ENCODE results near the gene OTUD6A.

DNA sequence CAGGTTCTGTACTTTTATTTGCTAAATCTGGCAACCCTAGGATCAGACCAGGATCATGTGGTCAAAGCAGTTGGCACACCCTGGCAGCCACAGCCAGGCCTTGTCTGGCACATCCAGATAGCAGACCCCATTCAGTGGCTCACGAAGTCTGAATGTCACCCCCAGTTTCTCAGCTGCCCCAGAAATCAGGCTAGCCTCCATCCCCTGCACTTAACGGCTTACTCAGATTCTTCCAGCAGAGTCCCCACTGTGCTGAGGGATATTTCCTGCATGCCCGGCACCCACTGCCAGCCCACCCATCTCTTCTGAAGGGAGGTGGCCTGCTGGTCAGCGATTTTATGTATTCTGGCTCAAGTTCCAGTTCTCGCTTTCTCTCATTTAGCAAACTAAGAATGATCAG, 7.9 kb upstream of the OTUD6A start:
- TF ChIP-seq, protein P1, sequence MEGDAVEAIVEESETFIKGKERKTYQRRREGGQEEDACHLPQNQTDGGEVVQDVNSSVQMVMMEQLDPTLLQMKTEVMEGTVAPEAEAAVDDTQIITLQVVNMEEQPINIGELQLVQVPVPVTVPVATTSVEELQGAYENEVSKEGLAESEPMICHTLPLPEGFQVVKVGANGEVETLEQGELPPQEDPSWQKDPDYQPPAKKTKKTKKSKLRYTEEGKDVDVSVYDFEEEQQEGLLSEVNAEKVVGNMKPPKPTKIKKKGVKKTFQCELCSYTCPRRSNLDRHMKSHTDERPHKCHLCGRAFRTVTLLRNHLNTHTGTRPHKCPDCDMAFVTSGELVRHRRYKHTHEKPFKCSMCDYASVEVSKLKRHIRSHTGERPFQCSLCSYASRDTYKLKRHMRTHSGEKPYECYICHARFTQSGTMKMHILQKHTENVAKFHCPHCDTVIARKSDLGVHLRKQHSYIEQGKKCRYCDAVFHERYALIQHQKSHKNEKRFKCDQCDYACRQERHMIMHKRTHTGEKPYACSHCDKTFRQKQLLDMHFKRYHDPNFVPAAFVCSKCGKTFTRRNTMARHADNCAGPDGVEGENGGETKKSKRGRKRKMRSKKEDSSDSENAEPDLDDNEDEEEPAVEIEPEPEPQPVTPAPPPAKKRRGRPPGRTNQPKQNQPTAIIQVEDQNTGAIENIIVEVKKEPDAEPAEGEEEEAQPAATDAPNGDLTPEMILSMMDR (IDR thresholded peaks at IDR 0.05) = no peak
- no peak for TF ChIP-seq EZH2 (IDR thresholded peaks at IDR 0.05)
- no peak for TF ChIP-seq EZH2phosphoT487 (IDR thresholded peaks at IDR 0.05)
